Head of caudate nucleus (tissue), 42 donors: Measurements from ENCODE around the gene WBP1.

Source experiments
- DNase-seq, 42 donors: peaks; one replicate each; pipeline versions ENCODE4 v3.0.0 to v3.0.0-alpha.2; 2020 to 2021; ENCODE audit warnings: mixed read lengths in 7 of 42
- intact Hi-C: fragments of 100-400 bp; cut with DNase I; formaldehyde crosslinking; loops from one replicate; pipeline ENCODE4 v1.15.0; 2022

Gene WBP1

GRCh38 chr2:74497777-74498499, 39.7 kb downstream of the WBP1 start:
- intact Hi-C loops: no loop called here
- DNase-seq: no peak

DNA sequence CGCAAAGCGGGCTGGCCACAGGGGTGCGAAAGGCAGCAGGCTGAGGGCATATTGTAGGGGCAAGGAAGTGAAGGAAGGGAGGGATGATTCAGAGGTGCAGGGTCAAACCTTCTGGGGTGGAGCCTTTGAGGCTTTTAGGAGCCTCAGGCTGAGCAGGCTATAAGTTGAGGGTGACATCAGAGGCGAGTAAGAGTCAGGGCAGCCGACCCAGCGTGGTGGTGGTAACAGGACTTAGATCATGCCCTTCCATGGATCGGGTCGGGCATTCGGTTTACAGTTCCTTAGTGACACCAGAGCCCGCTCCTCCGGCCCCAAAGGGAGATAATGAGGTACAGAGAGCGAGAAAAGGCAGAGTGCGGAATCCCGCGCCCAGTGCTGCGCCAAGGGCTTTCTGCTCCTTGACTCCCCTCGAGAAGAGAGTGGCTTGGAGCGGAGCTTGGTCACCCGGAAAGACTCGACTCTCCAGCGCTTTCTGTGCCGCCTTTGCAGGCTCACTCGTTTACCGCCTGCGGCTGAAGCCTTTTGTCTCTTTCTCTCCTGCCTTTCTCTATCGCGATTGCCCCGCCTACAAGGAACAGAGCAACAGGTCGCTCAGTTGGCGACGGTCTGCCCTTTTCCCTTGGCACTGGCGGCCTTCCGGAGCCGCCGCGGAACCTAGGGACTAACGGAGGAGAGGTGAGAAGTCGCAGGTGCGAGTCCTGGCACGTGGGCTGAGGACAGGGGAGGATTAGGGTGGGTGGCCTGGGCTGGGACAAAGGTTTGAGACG, 40.4 kb downstream of the WBP1 start:
- intact Hi-C loops: no loop called here
- no peak for DNase-seq

GRCh38 chr2:74499267-74499939, 41.2 kb downstream of the WBP1 start, which contains the start of gene LBX2:
Gene LBX2, minus strand, starts transcription at chr2:74499603. Its CDS starts 66 bp downstream, at chr2:74499537.
- intact Hi-C loops: no loop called here
- DNase-seq: no peak

GRCh38 chr2:74499940-74500577, 41.8 kb downstream of the WBP1 start:
- intact Hi-C loops: no loop called here
- no peak for DNase-seq

DNA sequence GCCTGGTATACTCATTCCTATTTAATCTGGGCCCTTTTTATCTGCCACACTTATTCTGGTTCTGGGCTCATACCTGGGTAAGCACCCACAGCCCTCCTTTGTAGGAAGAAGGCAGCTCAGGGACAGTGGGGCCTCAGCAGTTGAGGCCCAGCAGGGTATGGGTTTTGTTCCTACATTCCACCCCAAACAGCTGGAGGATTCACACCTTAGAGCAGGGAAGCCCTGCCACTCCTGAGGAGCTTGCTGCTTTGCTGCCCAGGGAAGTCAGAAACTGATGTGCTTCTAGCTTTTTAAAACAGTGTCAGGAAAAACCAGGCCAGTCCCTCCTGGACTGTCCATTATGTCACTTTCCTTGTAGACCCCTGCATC, 42.3 kb downstream of the WBP1 start:
- intact Hi-C loops: no loop called here
- DNase-seq: no peak

DNA sequence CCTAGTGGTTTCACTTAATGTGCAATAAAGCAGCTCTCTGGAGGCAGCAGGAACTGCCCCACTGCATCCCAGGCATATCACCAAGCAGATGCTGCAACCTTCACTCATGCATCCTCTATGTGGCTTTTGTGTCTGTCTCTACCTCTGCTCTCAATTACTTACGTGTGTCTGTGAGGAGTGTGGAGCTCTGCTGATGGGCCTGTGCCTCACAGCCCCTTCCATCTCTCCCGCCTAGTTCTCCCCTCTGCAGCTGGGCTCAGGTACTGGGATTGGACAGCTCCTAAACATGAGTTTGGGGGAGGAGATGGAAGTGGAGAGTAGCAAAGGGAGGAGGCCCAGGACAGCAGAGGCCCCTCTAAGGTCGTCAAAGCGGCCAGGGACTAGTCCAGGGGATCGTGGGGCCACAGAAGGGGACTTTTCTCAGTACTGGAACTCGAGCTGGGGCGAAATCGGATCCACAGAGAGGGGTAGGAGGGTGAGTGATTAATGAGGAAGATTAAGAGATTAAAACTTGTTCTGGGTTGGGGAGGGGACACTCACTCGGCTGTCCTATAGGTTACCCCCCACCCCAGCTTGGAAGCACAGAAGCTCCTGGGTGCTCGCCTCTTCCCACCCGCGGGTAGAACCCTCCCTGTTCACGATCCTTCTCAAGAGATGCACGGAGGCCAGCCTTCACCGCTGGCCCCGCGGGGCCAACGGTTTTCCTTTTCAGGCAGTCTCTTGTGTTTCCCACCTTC, 43.3 kb downstream of the WBP1 start:
- intact Hi-C loops: no loop called here
- no peak for DNase-seq

- no peak for DNase-seq
- intact Hi-C loops: no loop called here
These were observed 44.0 kb downstream of the WBP1 start for GRCh38 chr2:74502147-74502719.

DNA sequence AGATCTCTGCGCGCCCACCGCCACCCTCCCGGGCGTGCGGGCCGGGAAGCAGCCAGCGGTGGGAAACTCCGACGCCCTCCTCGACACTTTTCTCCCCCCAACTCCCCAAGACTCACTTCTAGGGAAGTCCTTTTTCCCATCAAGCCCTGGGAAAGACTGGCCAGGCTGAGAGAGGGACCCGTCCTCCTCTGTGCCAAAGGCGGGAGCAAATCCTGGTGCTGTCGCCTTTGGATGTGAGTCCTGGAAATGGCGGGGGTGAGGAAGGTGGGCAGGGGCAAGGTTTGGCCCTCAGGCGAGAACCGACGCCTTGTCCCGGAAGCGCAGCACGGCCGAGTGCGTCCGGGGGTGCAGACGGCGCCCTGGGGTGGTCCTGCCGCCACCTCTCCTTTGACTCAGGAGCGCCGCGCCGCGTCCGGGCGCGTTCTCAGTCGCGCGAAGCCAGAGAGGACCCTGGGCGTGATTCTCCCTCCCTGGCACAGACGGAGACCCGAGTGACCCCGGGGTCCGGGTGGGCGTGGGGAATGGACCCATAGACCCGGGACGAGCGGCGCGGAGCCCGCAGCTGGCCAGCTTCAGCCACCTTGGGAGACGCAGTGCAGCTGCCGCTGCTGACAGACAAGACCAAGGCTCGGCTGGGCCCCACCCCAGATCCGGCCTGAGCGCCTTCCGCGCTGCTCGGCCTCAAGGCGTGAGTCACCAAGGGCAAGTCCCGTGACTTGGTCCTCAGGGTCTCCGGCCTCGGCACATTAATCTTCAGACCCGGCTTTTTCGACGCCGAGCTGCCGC, 44.7 kb downstream of the WBP1 start:
- intact Hi-C loops: no loop called here
- DNase-seq: peak in 4 of 42 donors; percentile 14 to 53 (median 36)

GRCh38 chr2:74503506-74504475, 45.6 kb downstream of the WBP1 start:
- no peak for DNase-seq
- intact Hi-C loops: no loop called here

DNA sequence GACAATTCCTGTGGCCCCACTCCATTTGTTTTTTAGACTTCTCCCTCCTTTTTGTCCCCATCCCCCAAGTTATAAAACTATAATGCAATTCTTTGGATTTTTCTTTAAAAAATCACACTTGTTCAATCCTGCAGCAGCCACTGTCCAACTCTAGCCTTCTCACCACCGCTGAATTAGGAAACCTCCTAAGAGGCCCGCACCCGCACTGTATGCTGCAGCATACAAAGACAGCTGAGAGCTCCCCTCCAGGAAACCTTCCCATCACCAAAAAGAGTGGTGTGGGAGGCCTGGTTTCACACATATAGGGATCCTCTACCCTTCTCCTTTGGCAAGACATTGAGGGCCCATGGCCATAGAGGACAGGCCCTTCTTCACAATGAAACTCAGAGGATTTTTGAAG, 46.4 kb downstream of the WBP1 start:
- intact Hi-C loops: no loop called here
- no peak for DNase-seq

DNA sequence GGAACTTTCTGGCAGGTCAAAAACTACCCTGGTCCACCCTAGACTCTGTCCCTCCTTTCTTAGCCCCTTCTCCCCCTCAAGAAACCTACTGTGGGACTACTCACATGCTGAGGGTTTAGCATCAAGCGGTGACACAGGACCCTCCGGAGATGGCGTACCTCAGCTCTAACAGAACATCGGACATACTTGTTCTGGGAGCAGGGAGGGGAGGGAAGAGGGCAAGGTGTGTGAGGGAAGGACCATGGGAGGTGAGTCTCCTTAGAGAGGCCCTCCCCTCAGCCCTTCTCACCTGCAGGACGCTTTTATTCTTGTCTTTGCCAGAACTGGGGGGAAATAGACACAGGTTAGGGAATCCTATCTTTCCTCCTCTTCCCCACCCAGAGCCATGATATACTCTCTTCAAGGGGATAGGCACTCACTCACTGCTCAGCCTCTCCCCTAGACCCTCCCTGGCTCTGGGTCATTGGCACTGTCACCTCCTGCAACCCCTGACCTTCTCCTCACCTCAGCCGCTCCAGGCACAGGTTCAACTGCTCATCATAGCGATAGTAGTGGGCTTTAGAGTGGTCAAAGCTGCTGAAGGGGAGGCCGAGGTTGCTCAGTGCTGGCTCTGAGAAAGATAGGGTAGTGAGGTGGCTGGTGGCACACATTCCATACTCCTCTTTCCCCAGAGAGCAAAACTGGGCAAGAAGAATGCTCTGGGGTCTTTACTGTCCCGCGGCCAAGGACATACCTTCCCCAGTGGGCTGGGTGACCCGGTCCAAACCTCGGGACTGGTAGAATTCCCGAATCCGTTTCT, 47.4 kb downstream of the WBP1 start:
- DNase-seq: no peak

GRCh38 chr2:74507145-74507925, 49.1 kb downstream of the WBP1 start, which contains the start of gene PCGF1:
Gene PCGF1, minus strand, starts transcription at chr2:74507695. Its CDS starts 27 bp downstream, at chr2:74507668.
- DNase-seq: peak; percentile 93 to 99 (median 98)
- intact Hi-C loops: loop anchor here (2.0 kb wide), 1 partner anchor 21 kb away; the partner anchor contains the start of genes AUP1 and HTRA2

More for the DNA sequence above, 47.4 kb downstream of the WBP1 start:
- intact Hi-C loops: loop anchor here (2.0 kb wide), 1 partner anchor 23 kb away; the partner anchor contains the start of genes AUP1 and HTRA2

DNA sequence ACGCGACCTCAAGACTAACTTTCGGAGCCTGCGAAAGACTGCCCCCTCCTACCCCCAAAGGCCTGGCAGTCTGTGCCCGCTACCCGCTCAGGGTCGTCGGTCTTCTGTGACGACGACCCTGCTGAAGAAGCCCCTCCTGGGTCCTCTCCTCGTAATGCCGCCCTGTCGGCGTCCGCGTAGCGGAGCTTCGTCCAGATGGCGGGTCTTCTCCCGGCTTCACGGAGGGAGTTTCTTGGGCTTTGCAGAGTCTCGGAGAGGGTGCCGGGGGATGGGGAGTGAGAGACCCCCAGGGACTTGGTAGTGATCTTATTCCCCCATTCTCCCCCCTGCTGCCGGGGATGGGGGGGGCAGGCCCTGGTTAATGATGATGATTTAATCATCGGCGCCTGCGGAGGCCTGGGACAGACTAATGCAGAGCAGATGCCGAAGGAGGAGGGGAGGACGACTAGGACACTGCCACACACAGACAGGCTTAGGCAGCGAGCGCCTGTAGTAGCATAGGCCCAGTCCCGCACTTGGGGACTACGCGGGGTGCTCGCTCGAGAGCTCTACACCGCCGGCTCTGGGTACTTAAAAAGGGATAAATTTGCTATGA, 49.8 kb downstream of the WBP1 start:
- peak in 36 of 42 donors; percentile 15 to 76 (median 48) for DNase-seq
- intact Hi-C loops: loop anchor here (2.0 kb wide), 1 partner anchor 21 kb away; the partner anchor contains the start of genes AUP1 and HTRA2

GRCh38 chr2:74510272-74510671, 52.0 kb downstream of the WBP1 start:
- DNase-seq: no peak
- intact Hi-C loops: no loop called here
